ENCODE results near the gene MPV17L. TPM values are rescaled to one million over a fixed set of nuclear protein-coding genes. Genes with fewer than 3 reads are reported as not detected.
"Not testable (repeated sequence)": the region's sequence is repeated elsewhere in the genome, so short reads cannot be mapped to it uniquely, and the experiment has no call there.

Gene MPV17L
- total RNA-seq, 1 experiment from 2014 or later, result not detected

GRCh38 chr16:15453296-15453695 lies 57.7 kb downstream of the MPV17L start:
- not testable (repeated sequence) for H3K27ac ChIP-seq; H3K4me3 ChIP-seq; H3K27me3 ChIP-seq; H3K36me3 ChIP-seq; H3K4me1 ChIP-seq; DNase-seq; H3K9me3 ChIP-seq (replicated peaks)

GRCh38 chr16:15454933-15455332 lies 59.4 kb downstream of the MPV17L start:
- not testable (repeated sequence) for H3K4me3 ChIP-seq; H3K36me3 ChIP-seq; H3K4me1 ChIP-seq; H3K9me3 ChIP-seq (replicated peaks); H3K27me3 ChIP-seq; H3K27ac ChIP-seq; DNase-seq

DNA sequence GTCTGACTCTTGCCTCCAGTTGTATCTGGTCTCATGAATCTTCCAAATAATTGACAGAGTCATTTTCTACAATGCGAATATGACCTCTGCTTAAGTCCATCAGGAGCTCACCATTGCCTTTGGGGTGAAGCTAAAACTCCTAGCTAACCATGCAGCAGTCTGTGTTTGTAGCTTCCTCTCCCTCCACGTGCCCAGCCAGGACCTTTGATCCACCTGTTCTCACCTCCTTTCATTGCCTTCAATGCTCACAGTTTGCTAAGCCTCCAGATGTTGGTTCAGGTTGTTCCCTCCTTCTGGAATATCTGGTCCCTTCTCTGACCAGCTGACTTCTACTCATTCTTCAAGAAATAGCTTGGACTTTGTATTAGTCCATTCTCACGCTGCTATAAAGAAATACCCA lies 61.8 kb downstream of the MPV17L start:
- H3K4me3 ChIP-seq, result no peak overlapping the region

DNA sequence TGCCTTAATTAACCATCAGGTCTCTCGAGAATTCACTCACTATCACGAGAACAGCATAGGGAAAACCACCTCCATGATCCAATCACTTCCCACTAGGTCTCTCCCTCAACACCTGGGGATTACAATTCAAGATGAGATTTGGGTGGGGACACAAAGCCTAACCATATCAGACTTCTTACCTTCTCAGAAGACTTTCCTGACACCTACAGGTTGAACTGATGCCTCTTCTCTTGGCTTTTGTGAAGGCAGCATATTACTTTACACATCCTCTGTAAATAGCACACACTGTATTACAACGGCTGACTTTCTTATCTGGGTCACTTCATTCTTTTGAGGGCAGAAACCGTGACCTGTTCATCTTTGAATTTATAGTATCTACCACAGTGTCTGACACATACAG lies 62.4 kb downstream of the MPV17L start:
- Histone ChIP-seq H3K27me3 (no peaks in the 10 kb centered on the region), H3K9me3 (replicated peaks) (no peaks in the 10 kb centered on the region), H3K27ac (no peak overlapping the region), H3K4me1 (no peaks in the 10 kb centered on the region; the same call in 1 of the 2 replicates), H3K36me3 (no peaks in the 10 kb centered on the region), H3K4me3 (no peak overlapping the region)
- no peak for DNase-seq

More for the DNA sequence above, 61.8 kb downstream of the MPV17L start:
- Histone ChIP-seq H3K27ac (no peak overlapping the region), H3K9me3 (replicated peaks) (no peaks in the 10 kb centered on the region), H3K4me1 (no peaks in the 10 kb centered on the region; the same call in 1 of the 2 replicates), H3K36me3 (no peaks in the 10 kb centered on the region), H3K27me3 (no peaks in the 10 kb centered on the region)
- DNase-seq, result no peak

DNA sequence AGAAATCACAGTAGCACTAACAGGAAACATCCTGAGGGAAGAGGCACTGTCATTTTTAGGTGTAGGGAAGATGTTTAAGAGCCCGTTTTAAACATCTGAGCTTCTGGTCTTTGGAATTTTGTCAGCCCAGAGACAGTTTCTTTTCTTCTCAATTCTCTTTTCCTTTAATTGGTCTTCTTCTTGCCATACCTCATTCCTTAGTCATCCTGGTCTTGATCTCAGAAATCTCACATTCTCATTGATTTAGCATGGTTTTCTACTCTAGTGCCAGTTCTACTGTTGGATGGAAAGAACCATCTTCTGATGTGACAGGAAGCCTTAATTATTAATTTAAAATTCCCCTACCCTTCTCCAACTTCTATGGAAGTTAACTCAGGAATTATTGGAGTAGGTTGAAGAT lies 64.2 kb downstream of the MPV17L start:
- no peak for DNase-seq
- Histone ChIP-seq H3K4me3 (no peak overlapping the region), H3K4me1 (no peaks in the 10 kb centered on the region; the same call in 1 of the 2 replicates), H3K27ac (no peak overlapping the region), H3K9me3 (replicated peaks) (no peaks in the 10 kb centered on the region), H3K36me3 (no peaks in the 10 kb centered on the region), H3K27me3 (no peaks in the 10 kb centered on the region)

GRCh38 chr16:15460601-15461000 lies 65.0 kb downstream of the MPV17L start:
- no peaks in the 10 kb centered on the region for H3K9me3 ChIP-seq (replicated peaks)
- DNase-seq, result no peak
- H3K27me3 ChIP-seq, result no peaks in the 10 kb centered on the region

DNA sequence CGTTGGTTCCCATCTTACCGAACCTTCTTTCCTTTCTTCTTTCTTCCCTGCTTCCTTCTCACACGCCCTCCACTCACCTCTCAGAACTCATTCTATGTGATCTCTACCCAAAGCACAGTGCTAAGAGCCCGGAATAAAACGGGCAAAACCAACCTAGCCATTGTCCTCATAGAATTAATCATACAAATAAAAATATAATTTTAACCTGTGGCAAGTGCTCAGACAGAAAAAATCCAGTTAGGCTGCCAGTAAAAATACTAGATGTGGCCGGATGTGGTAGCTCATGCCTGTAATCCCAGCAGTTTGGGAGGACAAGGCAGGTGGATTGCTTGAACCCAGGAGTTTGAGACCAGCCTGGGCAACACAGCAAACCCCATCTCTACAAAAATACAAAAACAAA lies 65.8 kb downstream of the MPV17L start:
- H3K36me3 ChIP-seq, result no peaks in the 10 kb centered on the region
- 0 out of 2 replicates have a peak, but pooled peaks cover under 1% of the 10 kb centered on the region for H3K9me3 ChIP-seq (replicated peaks)
- H3K4me3 ChIP-seq, result no peak overlapping the region
- no peaks in the 10 kb centered on the region; the same call in 1 of the 2 replicates for H3K4me1 ChIP-seq
- DNase-seq, result no peak
- no peak overlapping the region for H3K27ac ChIP-seq
- H3K27me3 ChIP-seq, result no peaks in the 10 kb centered on the region

More at GRCh38 chr16:15460601-15461000, 65.0 kb downstream of the MPV17L start:
- Histone ChIP-seq H3K4me3 (no peak overlapping the region), H3K27ac (no peak overlapping the region), H3K4me1 (no peaks in the 10 kb centered on the region; the same call in 1 of the 2 replicates), H3K36me3 (no peaks in the 10 kb centered on the region)

Other genes with a start within 250 kb of the MPV17L start
- 14.0 and 16.7 TPM in 2 replicates for gene NPIPA5, start 17.5 kb upstream of the MPV17L start, total RNA-seq (2014; rRNA removed; shearing (Covaris generic))
- gene BMERB1, start 38.8 kb downstream of the MPV17L start, total RNA-seq (2014; rRNA removed; shearing (Covaris generic)), result 64.2 and 66.0 TPM in 2 replicates
- gene MARF1, start 247.4 kb downstream of the MPV17L start, total RNA-seq (2014; rRNA removed; shearing (Covaris generic)), result 21.5 and 25.2 TPM in 2 replicates

All from SJCRH30 (cell line).